Trophoblast cell (in vitro differentiated cells and primary cell): Measurements from ENCODE around the gene ADARB2.

ENCODE experiments used
- DNase-seq, 2 donors: peaks; one replicate each; pipeline ENCODE4 v3.0.0-alpha.2; 2016
- H2AFZ ChIP-seq: 2 replicates; pipeline ENCODE4 v1.6.1; 2013; ENCODE audit warnings: low read length, moderate library complexity, mild to moderate bottlenecking; ENCODE audit not compliant: insufficient read depth, poor library complexity
- H2AK5ac ChIP-seq: 2 replicates; pipeline ENCODE4 v1.6.1; 2013; ENCODE audit warnings: mild to moderate bottlenecking, low read length
- H2BK120ac ChIP-seq: 2 replicates; pipeline ENCODE4 v1.6.1; 2013; ENCODE audit warnings: low read length, mild to moderate bottlenecking, moderate library complexity; ENCODE audit not compliant: insufficient read depth, poor library complexity
- H2BK12ac ChIP-seq: 2 replicates; pipeline ENCODE4 v1.6.1; 2013; ENCODE audit warnings: mild to moderate bottlenecking, low read length, moderate library complexity
- H2BK5ac ChIP-seq: 2 replicates; pipeline ENCODE4 v1.6.1; 2013; ENCODE audit warnings: low read length, low read depth, moderate library complexity, mild to moderate bottlenecking; ENCODE audit not compliant: poor library complexity
- H3K14ac ChIP-seq: 2 replicates; pipeline ENCODE4 v1.6.1; 2013; ENCODE audit warnings: mild to moderate bottlenecking, low read length
- H3K18ac ChIP-seq: 2 replicates; pipeline ENCODE4 v1.6.1; 2013; ENCODE audit warnings: mild to moderate bottlenecking, low read length
- H3K23ac ChIP-seq: 2 replicates; pipeline ENCODE4 v1.6.1; 2013; ENCODE audit warnings: low read length
- H3K27ac ChIP-seq: 2 replicates; pipeline ENCODE4 v1.5.1; 2013; ENCODE audit warnings: low read depth, mild to moderate bottlenecking, inconsistent platforms, low read length, moderate library complexity
- H3K27me3 ChIP-seq: 2 replicates; pipeline ENCODE4 v1.6.1; 2013; ENCODE audit warnings: inconsistent platforms, mild to moderate bottlenecking, low read length, moderate library complexity; ENCODE audit not compliant: insufficient read depth
- H3K36me3 ChIP-seq, 2 experiments: 1 replicate in 1 of 2; 2 replicates in 1 of 2; pipeline ENCODE4 v1.6.1; 2013; ENCODE audit warnings: low read length in 2 of 2, mild to moderate bottlenecking in 2 of 2, moderate library complexity in 1 of 2; ENCODE audit not compliant: insufficient read depth in 2 of 2, control insufficient read depth in 1 of 2
- H3K4ac ChIP-seq: 2 replicates; pipeline ENCODE4 v1.6.1; 2013; ENCODE audit warnings: low read depth, mild to moderate bottlenecking, low read length, moderate library complexity
- H3K4me1 ChIP-seq, 2 experiments: 1 replicate in 1 of 2; 2 replicates in 1 of 2; pipeline ENCODE4 v1.6.1; 2013; ENCODE audit warnings: low read length in 2 of 2, mild to moderate bottlenecking in 2 of 2, moderate library complexity in 1 of 2; ENCODE audit not compliant: insufficient read depth in 2 of 2, control insufficient read depth in 1 of 2
- H3K4me2 ChIP-seq: 2 replicates; pipeline ENCODE4 v1.6.1; 2013; ENCODE audit warnings: inconsistent platforms, mild to moderate bottlenecking, low read length, moderate library complexity
- H3K4me3 ChIP-seq: 2 replicates; pipeline ENCODE4 v1.5.1; 2013; ENCODE audit warnings: mild to moderate bottlenecking, low read depth, low read length, inconsistent platforms
- H3K79me1 ChIP-seq: one replicate; pipeline ENCODE4 v1.6.1; 2013; ENCODE audit warnings: low read length
- H3K79me2 ChIP-seq: 2 replicates; pipeline ENCODE4 v1.6.1; 2013; ENCODE audit warnings: low read length, mild to moderate bottlenecking; ENCODE audit not compliant: control insufficient read depth, insufficient read depth, poor library complexity
- H3K9ac ChIP-seq: 2 replicates; pipeline ENCODE4 v1.6.1; 2013; ENCODE audit warnings: mild to moderate bottlenecking, low read length
- H3K9me3 ChIP-seq: 2 replicates; pipeline ENCODE4 v1.6.1; 2013; ENCODE audit warnings: low read depth, mild to moderate bottlenecking, control low read depth, inconsistent platforms, low read length; ENCODE audit not compliant: insufficient read depth
- H4K12ac ChIP-seq: 2 replicates; pipeline ENCODE4 v1.6.1; 2013; ENCODE audit warnings: low read depth, mild to moderate bottlenecking, low read length, moderate library complexity
- H4K8ac ChIP-seq: 2 replicates; pipeline ENCODE4 v1.6.1; 2013; ENCODE audit warnings: low read depth, mild to moderate bottlenecking, low read length, moderate library complexity
- H4K91ac ChIP-seq: one replicate; pipeline ENCODE4 v1.6.1; 2013; ENCODE audit warnings: low read depth, mild to moderate bottlenecking, low read length, moderate library complexity
- WGBS: extraction: QIAGEN DNeasy Blood & Tissue Kit; methylation state at CpG from one replicate; pipeline ENCODE4 v1.1.7; 2013; ENCODE audit warnings: missing lambda C conversion rate; ENCODE audit not compliant: insufficient read length, insufficient coverage; ENCODE audit errors: extremely low coverage; 5-methylcytosine and 5-hydroxymethylcytosine counted together

The ADARB2 gene

DNA sequence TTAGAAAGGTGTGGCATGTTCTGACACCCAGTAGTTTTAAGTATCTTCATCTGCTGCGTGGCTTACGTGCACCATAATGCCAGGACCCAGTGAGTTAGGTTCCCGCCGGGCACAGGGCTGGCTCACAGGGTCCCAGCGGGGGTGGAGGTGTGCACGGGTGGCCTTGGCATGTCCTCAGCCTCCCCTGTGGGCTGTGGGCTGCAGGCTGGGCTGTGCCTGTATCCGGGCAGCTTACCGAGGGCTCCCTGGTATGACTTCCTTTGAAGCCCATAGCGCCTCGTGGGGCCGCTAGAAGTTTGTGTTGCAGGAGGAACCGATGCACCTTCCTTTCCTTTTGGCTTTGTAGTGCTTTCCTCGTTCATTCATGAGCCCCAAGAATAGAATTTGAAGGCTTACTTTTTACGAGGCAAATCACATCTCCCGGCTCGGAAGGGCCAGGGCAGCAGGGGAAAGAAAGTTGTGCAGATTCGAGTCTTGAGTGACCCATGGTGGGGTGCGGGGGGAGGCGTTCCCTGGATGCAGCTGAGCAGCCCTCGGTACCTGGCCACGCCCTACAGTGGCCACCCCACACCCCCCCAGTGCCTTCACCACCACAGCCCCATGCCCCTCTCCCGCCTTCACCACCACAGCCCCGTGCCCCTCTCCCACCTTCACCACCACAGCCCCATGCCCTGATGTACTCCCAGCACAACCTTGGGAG, 568.0 kb downstream of the ADARB2 start:
- H2AFZ ChIP-seq = no peak overlapping the region
- peak overlapping the region; percentile 47 for H3K4me3 ChIP-seq
- H4K8ac ChIP-seq = no peak overlapping the region
- no peak overlapping the region for H3K14ac ChIP-seq
- no peak overlapping the region for H3K27ac ChIP-seq
- H3K9me3 ChIP-seq = no peaks in the 10 kb centered on the region
- H3K4ac ChIP-seq = no peak overlapping the region
- H3K23ac ChIP-seq = no peak overlapping the region
- DNase-seq = no peak
- no peaks in the 10 kb centered on the region for H3K79me2 ChIP-seq
- H2BK5ac ChIP-seq = no peak overlapping the region
- H4K12ac ChIP-seq = no peak overlapping the region
- H3K9ac ChIP-seq = no peak overlapping the region
- H3K4me1 ChIP-seq = no peaks in the 10 kb centered on the region
- no peaks in the 10 kb centered on the region for H3K27me3 ChIP-seq
- no peak overlapping the region for H3K18ac ChIP-seq
- H3K36me3 ChIP-seq = no peaks in the 10 kb centered on the region
- H2BK120ac ChIP-seq = no peak overlapping the region
- H2AK5ac ChIP-seq = no peak overlapping the region
- no peak overlapping the region for H2BK12ac ChIP-seq
- WGBS = no CpG with 5 or more reads among the region's 23 CpGs
- no peak overlapping the region for H4K91ac ChIP-seq
- no peaks in the 10 kb centered on the region for H3K79me1 ChIP-seq
- no peak overlapping the region for H3K4me2 ChIP-seq

GRCh38 chr10:1168763-1169162, 568.6 kb downstream of the ADARB2 start:
- Histone ChIP-seq H3K27ac (no peak overlapping the region), H3K9ac (no peak overlapping the region), H3K23ac (no peak overlapping the region), H4K12ac (no peak overlapping the region), H2AFZ (no peak overlapping the region), H3K4ac (no peak overlapping the region), H3K79me2 (no peaks in the 10 kb centered on the region), H3K27me3 (no peaks in the 10 kb centered on the region), H2BK12ac (no peak overlapping the region), H2AK5ac (no peak overlapping the region), H3K14ac (no peak overlapping the region), H3K4me2 (no peak overlapping the region), H3K4me3 (no peak overlapping the region), H4K91ac (no peak overlapping the region), H4K8ac (no peak overlapping the region), H2BK120ac (no peak overlapping the region), H3K18ac (no peak overlapping the region), H3K4me1 (no peaks in the 10 kb centered on the region), H3K79me1 (no peaks in the 10 kb centered on the region), H3K9me3 (no peaks in the 10 kb centered on the region), H3K36me3 (no peaks in the 10 kb centered on the region), H2BK5ac (no peak overlapping the region)
- no peak for DNase-seq
- no CpG with 5 or more reads among the region's 13 CpGs for WGBS

DNA sequence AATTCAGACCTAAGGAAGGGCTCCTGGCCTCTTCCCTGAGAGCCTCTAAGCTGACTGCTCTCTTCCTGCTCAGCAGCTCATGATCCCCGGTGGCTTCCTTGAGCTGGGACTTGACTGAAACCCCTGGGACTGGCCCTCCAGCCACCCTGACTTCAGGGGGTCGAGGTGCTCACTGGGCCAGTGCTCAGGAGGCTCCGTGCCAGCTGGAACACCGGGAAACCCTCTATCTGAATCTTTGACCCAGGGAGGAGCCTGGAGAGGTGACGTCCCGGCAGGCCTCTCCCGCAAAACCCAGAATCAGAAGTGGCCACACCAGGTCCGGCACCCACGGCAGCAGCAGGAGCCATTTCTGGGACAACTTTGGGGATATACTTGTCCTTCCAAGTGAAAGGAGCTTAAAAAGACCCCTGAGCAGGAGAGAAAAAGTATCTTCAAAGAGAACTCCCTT, 570.5 kb downstream of the ADARB2 start:
- Histone ChIP-seq H2AK5ac (no peak overlapping the region), H3K79me1 (no peaks in the 10 kb centered on the region), H3K4me1 (no peaks in the 10 kb centered on the region), H3K79me2 (no peaks in the 10 kb centered on the region), H3K23ac (no peak overlapping the region), H2AFZ (no peak overlapping the region), H4K8ac (no peak overlapping the region), H3K9me3 (no peaks in the 10 kb centered on the region), H2BK5ac (no peak overlapping the region), H3K36me3 (no peaks in the 10 kb centered on the region), H3K9ac (no peak overlapping the region), H3K27me3 (no peaks in the 10 kb centered on the region), H3K4ac (no peak overlapping the region), H4K91ac (no peak overlapping the region), H3K27ac (no peak overlapping the region), H3K14ac (no peak overlapping the region), H3K4me2 (no peak overlapping the region), H3K18ac (no peak overlapping the region), H2BK12ac (no peak overlapping the region), H2BK120ac (no peak overlapping the region), H3K4me3 (no peak overlapping the region), H4K12ac (no peak overlapping the region)
- DNase-seq = no peak
- no CpG with 5 or more reads among the region's 9 CpGs for WGBS

DNA sequence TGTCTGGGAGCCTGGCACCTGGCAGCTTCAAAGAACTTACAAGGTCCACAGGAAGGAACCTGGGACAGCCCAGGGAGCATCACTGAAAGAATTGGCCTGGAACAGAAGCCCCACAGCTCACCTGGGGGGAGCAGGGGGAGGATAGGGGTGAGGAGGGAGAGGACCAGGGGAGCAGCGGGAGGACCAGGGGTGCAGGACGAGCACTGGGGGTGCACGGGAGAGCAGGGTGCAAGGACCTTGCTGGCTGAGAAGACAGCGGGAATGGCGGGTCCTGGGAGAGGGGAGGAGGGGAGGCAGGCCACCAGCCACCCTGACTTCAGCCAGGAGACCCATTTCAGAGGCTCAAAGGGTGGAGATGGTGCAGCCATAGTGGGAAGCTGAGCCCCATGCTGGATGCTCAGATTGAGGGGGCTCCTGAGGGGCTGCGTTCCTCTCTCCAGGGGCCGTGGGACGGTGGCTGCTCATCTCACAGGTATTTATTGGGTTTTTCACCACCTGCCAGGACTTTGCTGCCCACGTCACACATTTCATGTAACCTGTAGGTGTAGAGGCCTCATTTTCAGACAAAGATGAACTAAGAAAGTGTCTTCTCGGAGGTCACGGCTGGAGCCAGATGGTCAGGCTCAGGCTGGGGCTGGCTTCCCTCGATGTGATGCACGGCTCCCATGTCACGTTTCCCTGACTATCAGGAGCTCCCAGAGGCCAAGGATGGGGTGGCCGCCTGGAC, 571.1 kb downstream of the ADARB2 start:
- Histone ChIP-seq H3K14ac (no peak overlapping the region), H4K8ac (no peak overlapping the region), H3K27me3 (no peaks in the 10 kb centered on the region), H2BK12ac (no peak overlapping the region), H3K36me3 (no peaks in the 10 kb centered on the region), H2AFZ (no peak overlapping the region), H4K91ac (no peak overlapping the region), H3K4me1 (no peaks in the 10 kb centered on the region), H3K9me3 (no peaks in the 10 kb centered on the region), H2BK120ac (no peak overlapping the region), H3K4me2 (no peak overlapping the region), H4K12ac (no peak overlapping the region), H3K4me3 (no peak overlapping the region), H3K18ac (no peak overlapping the region), H3K9ac (no peak overlapping the region), H2BK5ac (no peak overlapping the region), H3K27ac (no peak overlapping the region), H3K79me1 (no peaks in the 10 kb centered on the region), H3K79me2 (no peaks in the 10 kb centered on the region), H3K23ac (no peak overlapping the region), H3K4ac (no peak overlapping the region), H2AK5ac (no peak overlapping the region)
- no CpG with 5 or more reads among the region's 15 CpGs for WGBS
- DNase-seq = no peak
